ENCODE results near the gene CCNK. TPM values are rescaled to one million over a fixed set of nuclear protein-coding genes. Genes with fewer than 3 reads are reported as not detected.

CCNK gene
- total RNA-seq, 1 donor from 2014 or later = 8.4 TPM

DNA sequence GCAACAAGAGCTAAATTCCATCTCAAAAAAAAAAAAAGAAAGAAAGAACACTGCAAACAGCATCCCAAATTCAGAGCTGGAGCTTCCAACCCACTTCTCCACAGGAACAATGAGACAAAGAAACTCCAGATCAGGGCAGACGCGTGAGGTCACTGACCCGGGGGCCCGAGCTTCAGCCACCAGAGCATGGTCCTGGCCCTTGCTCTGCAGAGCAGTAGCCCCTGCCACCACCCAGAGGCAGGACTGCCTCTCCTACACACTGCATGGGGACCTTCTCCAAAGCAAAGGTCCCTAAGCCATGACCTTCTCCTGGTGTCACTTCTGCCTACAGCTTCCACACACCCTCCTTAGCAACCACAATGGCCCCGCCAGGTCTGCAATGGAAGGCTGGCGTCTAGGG lies 53.1 kb downstream of the CCNK start:
- no peak for TF ChIP-seq CTCF (conservative IDR thresholded peaks at IDR 0.05; ENCODE audit: low read depth, low read length)
- DNase-seq (ENCODE audit: low read depth) = no peak
- H3K4me3 ChIP-seq (ENCODE audit: low read depth, low read length) = no peak overlapping the region

DNA sequence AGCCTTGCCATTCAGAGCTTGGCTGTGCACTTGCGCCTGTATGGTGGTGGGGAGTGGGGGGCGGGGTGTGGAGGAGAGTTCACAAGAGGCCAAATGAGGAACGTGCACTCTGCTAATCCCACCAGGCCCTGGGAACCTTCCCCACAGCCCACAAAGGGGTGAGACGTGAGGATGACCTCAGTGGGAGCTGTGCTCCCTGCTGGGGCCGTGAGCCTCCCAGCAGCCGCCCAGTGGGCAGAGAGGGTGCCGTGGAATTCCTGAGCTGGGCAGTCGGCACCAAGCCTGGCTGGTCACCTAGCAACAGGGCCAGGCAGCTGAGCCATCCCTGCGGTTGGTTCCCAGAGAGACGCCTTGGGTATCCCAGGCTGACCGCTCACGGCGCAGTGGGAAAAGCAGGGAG lies 53.7 kb downstream of the CCNK start:
- TF ChIP-seq CTCF (conservative IDR thresholded peaks at IDR 0.05; ENCODE audit: low read depth, low read length) = no peak
- no peak for DNase-seq (ENCODE audit: low read depth)
- H3K4me3 ChIP-seq (ENCODE audit: low read depth, low read length) = no peak overlapping the region

GRCh38 chr14:99535448-99535847 lies 54.2 kb downstream of the CCNK start:
- H3K4me3 ChIP-seq (ENCODE audit: low read depth, low read length) = no peak overlapping the region
- no peak for DNase-seq (ENCODE audit: low read depth)
- no peak for TF ChIP-seq CTCF (conservative IDR thresholded peaks at IDR 0.05; ENCODE audit: low read depth, low read length)

- no peak for TF ChIP-seq CTCF (conservative IDR thresholded peaks at IDR 0.05; ENCODE audit: low read depth, low read length)
- no peak overlapping the region for H3K4me3 ChIP-seq (ENCODE audit: low read depth, low read length)
- DNase-seq (ENCODE audit: low read depth) = no peak
These were observed 54.9 kb downstream of the CCNK start for GRCh38 chr14:99535908-99536778.

GRCh38 chr14:99537399-99537798 lies 56.2 kb downstream of the CCNK start:
- no peak for TF ChIP-seq CTCF (conservative IDR thresholded peaks at IDR 0.05; ENCODE audit: low read depth, low read length)
- peak; percentile 7 for DNase-seq (ENCODE audit: low read depth)
- H3K4me3 ChIP-seq (ENCODE audit: low read depth, low read length) = no peak overlapping the region

DNA sequence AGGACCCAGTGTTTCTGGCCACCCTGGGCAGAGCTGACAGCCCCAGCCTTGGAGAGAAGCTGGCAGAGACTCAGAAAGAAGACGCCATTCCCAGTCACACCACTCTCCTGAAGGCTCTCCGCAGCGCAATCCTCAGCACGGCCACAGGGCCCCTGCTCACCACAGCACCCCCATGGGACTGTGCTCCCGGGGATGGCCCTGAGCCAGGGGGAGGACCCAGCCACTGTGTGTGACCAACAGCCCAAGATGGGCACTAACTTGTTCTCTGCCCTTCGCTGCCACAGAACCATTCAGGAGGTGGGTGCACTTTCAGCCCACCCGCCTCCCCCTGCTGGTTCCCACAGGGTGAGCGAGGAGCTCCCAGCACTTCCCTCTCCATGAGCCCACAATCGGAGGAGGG lies 57.1 kb downstream of the CCNK start:
- peak; percentile 28 for TF ChIP-seq CTCF (conservative IDR thresholded peaks at IDR 0.05; ENCODE audit: low read depth, low read length)
- H3K4me3 ChIP-seq (ENCODE audit: low read depth, low read length) = no peak overlapping the region
- no peak for DNase-seq (ENCODE audit: low read depth)

DNA sequence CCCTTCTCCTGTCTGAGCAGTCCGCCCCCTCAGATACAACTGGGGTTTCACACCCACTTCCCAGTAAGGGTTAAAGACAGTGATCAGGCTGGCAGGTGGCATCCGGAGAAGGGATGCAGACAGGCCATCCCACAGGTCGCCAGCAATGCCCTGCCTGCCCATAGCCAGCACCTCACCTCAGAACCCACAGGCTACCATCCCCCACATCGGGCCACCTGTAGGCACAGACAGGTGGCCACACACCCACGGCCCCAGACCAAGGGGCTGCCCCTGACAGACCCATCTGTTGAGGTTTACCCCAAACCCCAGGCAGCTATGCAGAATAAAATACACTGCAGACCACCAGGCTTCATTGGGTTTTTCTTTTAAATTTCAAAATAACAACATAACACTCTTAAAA lies 57.5 kb downstream of the CCNK start:
- no peak overlapping the region for H3K4me3 ChIP-seq (ENCODE audit: low read depth, low read length)
- no peak for TF ChIP-seq CTCF (conservative IDR thresholded peaks at IDR 0.05; ENCODE audit: low read depth, low read length)
- no peak for DNase-seq (ENCODE audit: low read depth)

All from epithelial cell of proximal tubule (primary cell).